ENCODE data around the gene KRTAP26-1.

DNA sequence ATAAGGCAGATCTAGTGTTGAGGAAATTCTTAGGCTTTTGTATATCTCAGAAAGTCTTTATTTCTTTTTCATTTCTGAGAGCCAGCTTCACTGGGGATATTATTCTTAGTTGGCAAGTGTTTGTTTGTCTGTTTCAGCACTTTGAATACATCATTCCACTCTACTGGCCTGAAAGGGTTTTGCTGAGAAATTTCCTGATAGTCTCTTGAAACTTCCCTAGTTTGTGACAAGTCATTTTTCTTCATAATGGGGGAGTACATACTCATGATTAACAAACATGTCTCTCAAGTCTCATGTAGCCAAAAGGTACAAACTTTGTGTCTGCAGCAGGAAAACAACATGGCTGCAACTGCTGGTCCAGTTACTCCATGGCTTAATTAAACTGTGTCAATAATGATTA lies 6.3 kb upstream of the KRTAP26-1 start:
- TF ChIP-seq POLR2AphosphoS5 (IDR thresholded peaks at IDR 0.05) (no peak), EP300 (IDR thresholded peaks at IDR 0.05) (no peak), POLR2A (IDR thresholded peaks at IDR 0.05) (no peak)
- TF ChIP-seq, protein P1, sequence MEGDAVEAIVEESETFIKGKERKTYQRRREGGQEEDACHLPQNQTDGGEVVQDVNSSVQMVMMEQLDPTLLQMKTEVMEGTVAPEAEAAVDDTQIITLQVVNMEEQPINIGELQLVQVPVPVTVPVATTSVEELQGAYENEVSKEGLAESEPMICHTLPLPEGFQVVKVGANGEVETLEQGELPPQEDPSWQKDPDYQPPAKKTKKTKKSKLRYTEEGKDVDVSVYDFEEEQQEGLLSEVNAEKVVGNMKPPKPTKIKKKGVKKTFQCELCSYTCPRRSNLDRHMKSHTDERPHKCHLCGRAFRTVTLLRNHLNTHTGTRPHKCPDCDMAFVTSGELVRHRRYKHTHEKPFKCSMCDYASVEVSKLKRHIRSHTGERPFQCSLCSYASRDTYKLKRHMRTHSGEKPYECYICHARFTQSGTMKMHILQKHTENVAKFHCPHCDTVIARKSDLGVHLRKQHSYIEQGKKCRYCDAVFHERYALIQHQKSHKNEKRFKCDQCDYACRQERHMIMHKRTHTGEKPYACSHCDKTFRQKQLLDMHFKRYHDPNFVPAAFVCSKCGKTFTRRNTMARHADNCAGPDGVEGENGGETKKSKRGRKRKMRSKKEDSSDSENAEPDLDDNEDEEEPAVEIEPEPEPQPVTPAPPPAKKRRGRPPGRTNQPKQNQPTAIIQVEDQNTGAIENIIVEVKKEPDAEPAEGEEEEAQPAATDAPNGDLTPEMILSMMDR (IDR thresholded peaks at IDR 0.05) = no peak

All from gastroesophageal sphincter (tissue), 3 donors.